Measurements from ENCODE around the gene ONECUT3. TPM values are rescaled to one million over a fixed set of nuclear protein-coding genes. Genes with fewer than 3 reads are reported as not detected.

ONECUT3 gene
- total and polyA plus RNA-seq, 11 donors = not detected

DNA sequence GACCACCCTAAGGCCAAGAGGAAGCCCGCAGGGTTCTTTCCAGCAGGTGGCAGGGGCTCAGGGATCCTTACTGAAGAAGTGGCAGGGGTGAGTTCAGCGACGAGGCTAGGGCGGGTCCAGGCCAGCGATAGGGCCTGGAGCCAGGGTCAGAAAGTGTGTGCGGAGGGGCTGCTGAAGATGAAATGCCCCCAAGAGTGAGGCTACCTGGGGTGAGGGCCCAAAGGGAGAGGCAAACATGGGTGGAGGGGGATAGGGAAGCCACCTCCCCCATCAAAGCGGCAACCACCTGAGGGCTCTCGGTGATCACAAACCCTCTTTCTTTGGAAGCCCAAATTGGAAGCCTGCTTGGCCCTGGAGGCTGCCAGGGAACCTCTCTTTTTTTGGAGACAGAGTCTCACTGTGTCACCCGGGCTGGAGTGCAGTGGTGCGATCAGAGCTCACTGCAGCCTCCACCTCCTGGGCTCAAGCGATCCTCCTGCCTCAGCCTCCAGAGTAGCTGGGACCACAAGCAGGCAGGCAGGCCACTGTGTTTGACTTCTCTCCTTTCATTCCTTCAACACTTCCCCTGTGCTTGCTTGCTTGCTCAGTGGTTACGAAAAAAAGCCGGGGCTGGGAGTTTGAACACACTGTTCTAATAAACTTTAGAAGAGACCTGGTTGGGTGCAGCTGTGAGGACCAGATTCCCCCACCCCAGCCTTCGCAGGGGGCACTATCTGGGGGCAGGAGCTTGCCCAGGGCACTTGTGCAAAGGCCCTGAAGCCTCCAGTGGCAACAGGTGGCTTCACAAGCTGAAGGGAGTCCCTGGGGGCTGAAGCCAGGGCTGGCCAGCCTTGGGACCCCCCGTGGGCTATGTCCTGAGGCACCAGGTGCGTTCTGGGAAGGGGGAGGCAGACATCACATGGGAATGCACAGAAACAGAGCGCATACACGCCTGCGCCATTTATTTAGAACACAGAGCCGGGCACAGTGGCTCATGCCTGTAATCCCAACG is 60.2 kb downstream of the ONECUT3 start:
- Histone ChIP-seq H3K36me3 (peaks cover 5 to 43% (median 37%) of the 10 kb centered on the region in 9 donors), H3K27ac (peak overlapping the region in 5 of 12 donors; percentile 63 to 70 (median 64)), H3K4me3 (peak overlapping the region; percentile 23 to 70 (median 60)), H3K4me1 (peaks cover 0 to 26% (median 13%) of the 10 kb centered on the region in 12 donors), H3K9me3 (no peaks in the 10 kb centered on the region), H3K27me3 (no peaks in the 10 kb centered on the region)
- no peak for ATAC-seq
- TF ChIP-seq, protein P1, sequence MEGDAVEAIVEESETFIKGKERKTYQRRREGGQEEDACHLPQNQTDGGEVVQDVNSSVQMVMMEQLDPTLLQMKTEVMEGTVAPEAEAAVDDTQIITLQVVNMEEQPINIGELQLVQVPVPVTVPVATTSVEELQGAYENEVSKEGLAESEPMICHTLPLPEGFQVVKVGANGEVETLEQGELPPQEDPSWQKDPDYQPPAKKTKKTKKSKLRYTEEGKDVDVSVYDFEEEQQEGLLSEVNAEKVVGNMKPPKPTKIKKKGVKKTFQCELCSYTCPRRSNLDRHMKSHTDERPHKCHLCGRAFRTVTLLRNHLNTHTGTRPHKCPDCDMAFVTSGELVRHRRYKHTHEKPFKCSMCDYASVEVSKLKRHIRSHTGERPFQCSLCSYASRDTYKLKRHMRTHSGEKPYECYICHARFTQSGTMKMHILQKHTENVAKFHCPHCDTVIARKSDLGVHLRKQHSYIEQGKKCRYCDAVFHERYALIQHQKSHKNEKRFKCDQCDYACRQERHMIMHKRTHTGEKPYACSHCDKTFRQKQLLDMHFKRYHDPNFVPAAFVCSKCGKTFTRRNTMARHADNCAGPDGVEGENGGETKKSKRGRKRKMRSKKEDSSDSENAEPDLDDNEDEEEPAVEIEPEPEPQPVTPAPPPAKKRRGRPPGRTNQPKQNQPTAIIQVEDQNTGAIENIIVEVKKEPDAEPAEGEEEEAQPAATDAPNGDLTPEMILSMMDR (IDR thresholded peaks at IDR 0.05) = peak in 2 of 12 donors; percentile 0 to 6
- no peak for TF ChIP-seq POLR2A (IDR thresholded peaks at IDR 0.05)
- peak in 1 of 5 donors; percentile 38 for DNase-seq
- 67 to 72% (median 68%) methylated on average over 21 of the region's 21 CpGs for WGBS, 4 donors
- intact Hi-C loops (cut with DNase I) = no loop called here

DNA sequence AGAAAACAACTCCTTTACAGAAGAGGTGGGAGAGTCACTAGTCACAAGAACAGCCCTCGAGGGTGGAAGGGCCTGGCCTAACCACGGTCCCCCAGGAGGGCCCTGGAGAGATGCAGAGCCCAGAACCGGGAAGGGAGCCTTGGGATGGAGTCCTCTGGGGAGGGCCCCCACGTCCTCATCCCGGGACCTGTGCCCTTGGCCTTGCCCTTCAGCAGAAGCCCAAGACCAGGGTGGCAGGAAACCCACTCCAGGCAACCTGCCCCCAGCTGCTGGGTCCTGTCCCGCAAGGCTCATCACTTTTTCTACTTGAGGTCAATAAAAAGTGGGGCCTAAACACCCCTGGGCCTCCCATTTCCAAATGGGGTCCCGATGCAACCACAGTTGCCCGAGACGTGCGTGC is 61.1 kb downstream of the ONECUT3 start:
- intact Hi-C loops (cut with DNase I) = no loop called here
- peak in 1 of 5 donors; percentile 22 for DNase-seq
- ATAC-seq = no peak

DNA sequence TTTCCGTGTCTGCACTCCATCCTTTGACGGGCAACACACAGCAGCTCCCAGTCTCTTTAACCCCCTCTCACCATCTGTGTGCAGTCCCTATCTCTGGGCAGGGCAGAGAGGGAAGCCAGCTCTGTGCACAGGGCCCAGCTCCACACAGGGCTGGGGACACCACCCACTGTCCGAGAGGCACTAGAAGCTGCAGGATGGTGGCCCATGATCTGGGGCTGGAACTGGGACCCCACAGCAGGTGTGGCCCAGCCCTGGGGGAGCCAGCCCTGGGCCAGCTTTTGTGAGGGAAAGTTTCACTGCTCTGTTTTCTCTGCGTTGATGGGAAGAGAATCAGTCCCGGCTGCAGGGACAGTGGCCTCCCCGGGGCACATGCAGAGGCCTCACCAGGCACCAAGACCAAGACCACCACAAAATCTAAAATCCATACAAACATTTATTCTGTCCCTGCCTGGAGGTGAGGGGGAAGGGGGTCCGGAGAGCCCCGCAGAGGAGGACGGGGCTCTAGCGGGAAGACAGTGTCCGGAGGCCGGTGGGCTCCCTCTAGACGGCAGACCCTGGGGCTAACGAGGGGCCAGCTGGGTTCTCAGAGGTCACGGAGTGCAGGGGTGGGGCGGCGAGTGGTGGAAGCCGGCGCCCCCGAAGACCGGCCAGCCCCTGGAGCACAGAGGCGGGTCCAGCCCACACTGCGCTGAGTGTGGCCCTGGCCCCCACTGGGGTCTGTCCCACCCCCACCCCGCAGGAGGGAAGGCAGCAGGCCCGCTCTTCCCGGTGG is 61.7 kb downstream of the ONECUT3 start:
- TF ChIP-seq, protein P1 (IDR thresholded peaks at IDR 0.05) = no peak
- TF ChIP-seq POLR2A (IDR thresholded peaks at IDR 0.05) = no peak
- ATAC-seq = no peak
- intact Hi-C loops (cut with DNase I) = loop anchor here in 1 of 10 donors (5.0 kb wide), 1 partner anchor 143 kb away; no protein-coding TSS in a partner anchor
- Histone ChIP-seq H3K4me3 (no peak overlapping the region), H3K36me3 (peaks cover 5 to 58% (median 53%) of the 10 kb centered on the region in 9 donors), H3K4me1 (peaks cover 0 to 26% (median 13%) of the 10 kb centered on the region in 12 donors), H3K27ac (no peak overlapping the region), H3K27me3 (no peaks in the 10 kb centered on the region), H3K9me3 (no peaks in the 10 kb centered on the region)
- DNase-seq = peak in 1 of 5 donors; percentile 24
- WGBS, 4 donors = 85 to 89% (median 87%) methylated on average over 26 of the region's 26 CpGs

More for the DNA sequence above, 61.1 kb downstream of the ONECUT3 start:
- no peak overlapping the region for H3K4me3 ChIP-seq
- 71 to 84% (median 80%) methylated on average over 9 to 10 of the region's 10 CpGs for WGBS, 4 donors
- TF ChIP-seq, protein P1 (IDR thresholded peaks at IDR 0.05) = no peak
- TF ChIP-seq POLR2A (IDR thresholded peaks at IDR 0.05) = no peak
- peaks cover 5 to 52% (median 46%) of the 10 kb centered on the region in 9 donors for H3K36me3 ChIP-seq
- H3K27me3 ChIP-seq = no peaks in the 10 kb centered on the region
- H3K4me1 ChIP-seq = peaks cover 0 to 26% (median 13%) of the 10 kb centered on the region in 12 donors
- H3K27ac ChIP-seq = no peak overlapping the region
- H3K9me3 ChIP-seq = no peaks in the 10 kb centered on the region

Measured in heart left ventricle (tissue), 16 donors.